WERI-Rb-1 (cell line): ENCODE measurements around the gene EPG5.
"Not testable (repeated sequence)": the region's sequence is repeated elsewhere in the genome, so short reads cannot be mapped to it uniquely, and the experiment has no call there.

ENCODE experiments used
- DNase-seq: peaks from one replicate; pipeline ENCODE4 v3.0.0-alpha.2; 2020
- H3K27ac ChIP-seq: fragments of 250-450 bp; sonication (Bioruptor Pico); 2 replicates; pipeline ENCODE4 v1.5.1; 2020; ENCODE audit warnings: mild to moderate bottlenecking, moderate library complexity
- H3K27me3 ChIP-seq: fragments of 250-450 bp; sonication (Bioruptor Pico); 2 replicates; pipeline ENCODE4 v1.5.1; 2021; ENCODE audit warnings: mild to moderate bottlenecking, low read depth, moderate library complexity; ENCODE audit not compliant: insufficient read depth, severe bottlenecking
- H3K36me3 ChIP-seq: fragments of 250-450 bp; sonication (Bioruptor Pico); 2 replicates; pipeline ENCODE4 v1.5.1; 2020; ENCODE audit warnings: mild to moderate bottlenecking, moderate library complexity
- H3K4me3 ChIP-seq: 2 replicates; pipeline ENCODE4 v1.5.1; 2011; ENCODE audit warnings: low read depth, mild to moderate bottlenecking, control low read depth, low read length
- H3K9me3 ChIP-seq: fragments of 250-450 bp; sonication (Bioruptor Pico); 2 replicates; pipeline ENCODE4 v1.5.1; 2021; ENCODE audit warnings: mild to moderate bottlenecking, moderate library complexity; ENCODE audit not compliant: severe bottlenecking
- CTCF ChIP-seq: IDR thresholded peaks from 2 replicates; pipeline ENCODE4 v1.5.1; 2011; ENCODE audit warnings: low read depth, mild to moderate bottlenecking, control low read depth, inconsistent platforms, low read length

The EPG5 gene

DNA sequence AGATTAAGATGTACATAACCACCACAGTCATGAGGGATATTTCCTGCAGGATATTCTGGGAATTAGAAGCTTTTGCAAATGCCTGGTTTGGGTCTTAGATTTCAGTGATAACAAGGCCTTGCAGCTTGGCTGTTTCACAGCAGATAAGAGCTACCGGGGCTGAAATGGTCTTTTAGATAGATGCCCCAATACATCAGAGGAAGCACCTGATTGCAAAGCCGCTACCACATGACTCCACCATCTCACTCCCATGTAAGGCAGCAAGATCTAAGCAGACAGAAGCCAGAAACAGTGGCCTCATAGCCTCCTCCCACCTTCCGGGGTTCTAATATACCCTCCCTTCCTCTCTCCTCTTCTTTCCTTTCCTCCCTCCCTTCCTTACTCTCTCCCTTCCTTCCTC is 31.1 kb upstream of the EPG5 start:
- TF ChIP-seq CTCF, result no peak
- Histone ChIP-seq H3K9me3 (peaks cover 3% of the 10 kb centered on the region), H3K27ac (no peak overlapping the region), H3K4me3 (no peak overlapping the region), H3K36me3 (no peaks in the 10 kb centered on the region), H3K27me3 (no peaks in the 10 kb centered on the region)
- no peak for DNase-seq

DNA sequence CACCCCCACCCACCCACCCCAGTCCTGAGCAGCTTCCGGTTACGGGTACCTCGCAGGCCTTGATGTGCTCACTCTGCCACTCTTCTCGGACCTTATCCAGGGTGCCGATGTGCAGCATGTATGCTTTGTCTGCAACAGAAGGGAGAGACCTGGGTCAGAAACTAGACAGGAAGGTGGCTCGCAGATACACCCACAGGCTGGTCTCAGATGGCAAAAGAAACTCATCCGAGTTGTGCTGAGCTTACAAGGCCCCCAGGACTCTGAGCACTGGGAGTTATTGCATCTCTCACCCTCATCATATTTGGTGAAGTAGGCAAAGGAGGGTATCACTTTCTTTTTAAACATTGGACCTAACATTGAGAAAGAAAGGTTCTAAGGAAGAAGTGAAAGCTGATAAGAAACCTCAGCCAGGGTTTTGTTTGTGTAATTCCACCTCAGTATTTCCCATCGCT is 30.6 kb upstream of the EPG5 start:
- H3K27me3 ChIP-seq, result no peaks in the 10 kb centered on the region
- H3K4me3 ChIP-seq, result no peak overlapping the region
- peaks cover 3% of the 10 kb centered on the region for H3K9me3 ChIP-seq
- DNase-seq, result no peak
- TF ChIP-seq CTCF, result no peak
- no peaks in the 10 kb centered on the region for H3K36me3 ChIP-seq
- H3K27ac ChIP-seq, result no peak overlapping the region

GRCh38 chr18:45995461-45995860 is 28.3 kb upstream of the EPG5 start:
- Histone ChIP-seq H3K9me3 (no peaks in the 10 kb centered on the region), H3K27ac (no peak overlapping the region), H3K27me3 (no peaks in the 10 kb centered on the region), H3K36me3 (no peaks in the 10 kb centered on the region), H3K4me3 (no peak overlapping the region)
- no peak for TF ChIP-seq CTCF
- DNase-seq, result no peak

DNA sequence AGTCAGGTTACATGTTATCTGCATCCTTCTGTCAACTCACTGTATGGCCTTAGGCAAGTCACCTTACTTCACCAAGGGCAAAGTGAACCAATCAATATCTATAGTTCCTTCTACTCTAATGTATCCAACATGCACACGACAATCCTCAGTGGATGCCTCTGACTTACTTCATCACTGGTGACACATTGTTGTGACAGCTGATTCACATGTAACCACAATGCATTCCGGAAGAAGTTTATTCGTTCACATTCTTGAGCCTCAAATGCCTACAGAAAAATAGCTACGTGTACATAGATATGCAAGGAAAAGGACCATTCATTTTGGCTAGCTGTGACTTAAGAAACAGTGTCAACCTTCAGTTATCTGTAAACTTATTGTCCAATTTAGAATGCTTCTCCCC is 26.3 kb upstream of the EPG5 start:
- no peak for DNase-seq
- Histone ChIP-seq H3K4me3 (no peak overlapping the region), H3K9me3 (peaks cover 4% of the 10 kb centered on the region), H3K27me3 (no peaks in the 10 kb centered on the region), H3K36me3 (no peaks in the 10 kb centered on the region), H3K27ac (no peak overlapping the region)
- TF ChIP-seq CTCF, result no peak

DNA sequence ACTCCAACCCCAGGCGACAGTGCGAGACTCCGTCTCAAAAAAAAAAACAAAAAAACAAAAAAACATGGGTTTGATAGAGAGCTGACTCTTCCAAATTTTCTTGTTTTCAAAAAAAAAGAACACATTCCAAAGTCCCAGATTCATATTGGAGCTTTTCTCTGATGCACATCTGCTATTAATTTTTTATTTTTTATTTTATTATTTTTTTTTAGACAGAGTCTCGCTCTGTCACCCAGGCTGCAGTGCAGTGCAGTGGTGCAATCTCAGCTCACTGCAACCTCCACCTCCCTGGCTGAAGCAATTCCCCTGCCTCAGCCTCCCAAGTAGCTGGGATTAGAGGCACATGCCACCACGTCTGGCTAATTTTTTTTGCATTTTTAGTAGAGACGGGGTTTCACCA is 25.4 kb upstream of the EPG5 start:
- not testable (repeated sequence) for H3K9me3 ChIP-seq, DNase-seq, H3K4me3 ChIP-seq, H3K27me3 ChIP-seq, H3K27ac ChIP-seq, H3K36me3 ChIP-seq

DNA sequence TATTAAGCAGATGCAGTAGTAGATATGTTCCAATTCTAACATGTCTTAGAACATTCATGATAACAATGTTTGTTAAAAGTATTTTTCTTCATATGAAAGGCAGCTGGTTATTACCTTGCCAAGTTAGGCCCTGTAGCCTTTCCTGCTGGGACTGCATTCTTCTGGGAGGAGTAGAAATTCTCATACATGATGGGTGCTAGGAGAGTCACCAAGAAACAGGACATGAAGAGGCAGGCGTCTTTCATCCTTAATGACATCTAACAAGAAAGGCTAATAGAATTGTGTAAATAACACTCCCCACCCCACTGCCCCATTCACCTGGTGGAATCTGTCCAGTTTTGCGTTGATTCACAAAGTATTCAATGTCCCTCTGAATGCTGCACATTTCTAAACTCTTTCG is 24.7 kb upstream of the EPG5 start:
- Histone ChIP-seq H3K36me3 (no peaks in the 10 kb centered on the region), H3K9me3 (peaks cover 4% of the 10 kb centered on the region), H3K27ac (no peak overlapping the region), H3K4me3 (no peak overlapping the region), H3K27me3 (no peaks in the 10 kb centered on the region)
- no peak for TF ChIP-seq CTCF
- DNase-seq, result no peak
